HEK293 (cell line): ENCODE measurements around the gene LRRC4C.

Source experiments
- ELK4 ChIP-seq: IDR thresholded peaks from 2 replicates; pipeline ENCODE4 v1.6.1; 2011; ENCODE audit warnings: mild to moderate bottlenecking, low read depth, low read length, borderline replicate concordance
- HOXA7 ChIP-seq: sonication (generic); formaldehyde crosslinking; IDR thresholded peaks from 2 replicates; pipeline ENCODE4 v1.8.1; 2022; ENCODE audit warnings: missing genetic modification reagents, borderline replicate concordance
- KLF10 ChIP-seq: fragments of 450-650 bp; IDR thresholded peaks from 2 replicates; pipeline ENCODE4 v1.5.1; 2018; ENCODE audit warnings: missing biosample characterization, mild to moderate bottlenecking, missing genetic modification characterization
- ZNF10 ChIP-seq: fragments of 450-650 bp; formaldehyde crosslinking; IDR thresholded peaks from 2 replicates; pipeline ENCODE4 v1.5.1; 2017; ENCODE audit warnings: missing biosample characterization, missing genetic modification characterization
- ZNF132 ChIP-seq: fragments of 450-650 bp; formaldehyde crosslinking; IDR thresholded peaks from 2 replicates; pipeline ENCODE4 v1.5.1; 2017; ENCODE audit warnings: missing biosample characterization, missing genetic modification characterization, borderline replicate concordance
- TF ChIP-seq, protein P1 (sequence below): fragments of 450-650 bp; formaldehyde crosslinking; IDR thresholded peaks from 2 replicates; pipeline ENCODE4 v1.5.1; 2016; ENCODE audit warnings: missing biosample characterization, missing genetic modification characterization

- TF ChIP-seq ZNF10 (tag by site-specific recombination): no peak
- no peak for TF ChIP-seq HOXA7 (CRISPR knock-in tag)
- TF ChIP-seq ELK4: no peak
- no peak for TF ChIP-seq ZNF132 (tag by site-specific recombination)
- TF ChIP-seq, protein P1, sequence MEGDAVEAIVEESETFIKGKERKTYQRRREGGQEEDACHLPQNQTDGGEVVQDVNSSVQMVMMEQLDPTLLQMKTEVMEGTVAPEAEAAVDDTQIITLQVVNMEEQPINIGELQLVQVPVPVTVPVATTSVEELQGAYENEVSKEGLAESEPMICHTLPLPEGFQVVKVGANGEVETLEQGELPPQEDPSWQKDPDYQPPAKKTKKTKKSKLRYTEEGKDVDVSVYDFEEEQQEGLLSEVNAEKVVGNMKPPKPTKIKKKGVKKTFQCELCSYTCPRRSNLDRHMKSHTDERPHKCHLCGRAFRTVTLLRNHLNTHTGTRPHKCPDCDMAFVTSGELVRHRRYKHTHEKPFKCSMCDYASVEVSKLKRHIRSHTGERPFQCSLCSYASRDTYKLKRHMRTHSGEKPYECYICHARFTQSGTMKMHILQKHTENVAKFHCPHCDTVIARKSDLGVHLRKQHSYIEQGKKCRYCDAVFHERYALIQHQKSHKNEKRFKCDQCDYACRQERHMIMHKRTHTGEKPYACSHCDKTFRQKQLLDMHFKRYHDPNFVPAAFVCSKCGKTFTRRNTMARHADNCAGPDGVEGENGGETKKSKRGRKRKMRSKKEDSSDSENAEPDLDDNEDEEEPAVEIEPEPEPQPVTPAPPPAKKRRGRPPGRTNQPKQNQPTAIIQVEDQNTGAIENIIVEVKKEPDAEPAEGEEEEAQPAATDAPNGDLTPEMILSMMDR (tag by site-specific recombination): no peak
- TF ChIP-seq KLF10 (tag by site-specific recombination): no peak
Measured at GRCh38 chr11:40202589-40203270, 1256.7 kb downstream of the LRRC4C start.
